ENCODE results near the gene VIM. TPM values are rescaled to one million over a fixed set of nuclear protein-coding genes. Genes with fewer than 3 reads are reported as not detected.
A peak's percentile ranks its signal among the peaks of the same experiment; 100 is the strongest.

VIM gene
- total RNA-seq, 2 donors from 2014 or later: 539 to 1,025 TPM

GRCh38 chr10:17203416-17203815 lies 24.6 kb upstream of the VIM start:
- Histone ChIP-seq H3K27ac (no peak overlapping the region), H3K4me3 (no peak overlapping the region), H3K9me3 (no peaks in the 10 kb centered on the region), H3K27me3 (no peaks in the 10 kb centered on the region), H3K4me1 (peaks cover 15% of the 10 kb centered on the region), H3K36me3 (replicated peaks in 1 of 2; ENCODE audit: insufficient read depth in 1 of 2, low read depth in 2 of 2) (no peaks in the 10 kb centered on the region)
- 18 to 27% methylated on average over 3 of the region's 3 CpGs for WGBS, 2 donors
- ATAC-seq: no peak
- TF ChIP-seq POLR2A (IDR thresholded peaks at IDR 0.05): no peak
- intact Hi-C loops (cut with DNase I): no loop called here
- DNase-seq: no peak

GRCh38 chr10:17206210-17206709 lies 21.8 kb upstream of the VIM start:
- WGBS, 2 donors: 66 to 71% methylated on average over 7 of the region's 7 CpGs
- TF ChIP-seq, protein P1, sequence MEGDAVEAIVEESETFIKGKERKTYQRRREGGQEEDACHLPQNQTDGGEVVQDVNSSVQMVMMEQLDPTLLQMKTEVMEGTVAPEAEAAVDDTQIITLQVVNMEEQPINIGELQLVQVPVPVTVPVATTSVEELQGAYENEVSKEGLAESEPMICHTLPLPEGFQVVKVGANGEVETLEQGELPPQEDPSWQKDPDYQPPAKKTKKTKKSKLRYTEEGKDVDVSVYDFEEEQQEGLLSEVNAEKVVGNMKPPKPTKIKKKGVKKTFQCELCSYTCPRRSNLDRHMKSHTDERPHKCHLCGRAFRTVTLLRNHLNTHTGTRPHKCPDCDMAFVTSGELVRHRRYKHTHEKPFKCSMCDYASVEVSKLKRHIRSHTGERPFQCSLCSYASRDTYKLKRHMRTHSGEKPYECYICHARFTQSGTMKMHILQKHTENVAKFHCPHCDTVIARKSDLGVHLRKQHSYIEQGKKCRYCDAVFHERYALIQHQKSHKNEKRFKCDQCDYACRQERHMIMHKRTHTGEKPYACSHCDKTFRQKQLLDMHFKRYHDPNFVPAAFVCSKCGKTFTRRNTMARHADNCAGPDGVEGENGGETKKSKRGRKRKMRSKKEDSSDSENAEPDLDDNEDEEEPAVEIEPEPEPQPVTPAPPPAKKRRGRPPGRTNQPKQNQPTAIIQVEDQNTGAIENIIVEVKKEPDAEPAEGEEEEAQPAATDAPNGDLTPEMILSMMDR (IDR thresholded peaks at IDR 0.05): no peak
- TF ChIP-seq POLR2A (IDR thresholded peaks at IDR 0.05): no peak
- Histone ChIP-seq H3K27me3 (no peaks in the 10 kb centered on the region), H3K36me3 (replicated peaks in 1 of 2; ENCODE audit: insufficient read depth in 1 of 2, low read depth in 2 of 2) (no peaks in the 10 kb centered on the region), H3K4me3 (no peak overlapping the region), H3K27ac (peak overlapping the region in 1 of 4 donors; percentile 6), H3K4me1 (peaks cover 5% of the 10 kb centered on the region), H3K9me3 (no peaks in the 10 kb centered on the region)
- intact Hi-C loops (cut with DNase I): no loop called here
- ATAC-seq: no peak
- no peak for DNase-seq

DNA sequence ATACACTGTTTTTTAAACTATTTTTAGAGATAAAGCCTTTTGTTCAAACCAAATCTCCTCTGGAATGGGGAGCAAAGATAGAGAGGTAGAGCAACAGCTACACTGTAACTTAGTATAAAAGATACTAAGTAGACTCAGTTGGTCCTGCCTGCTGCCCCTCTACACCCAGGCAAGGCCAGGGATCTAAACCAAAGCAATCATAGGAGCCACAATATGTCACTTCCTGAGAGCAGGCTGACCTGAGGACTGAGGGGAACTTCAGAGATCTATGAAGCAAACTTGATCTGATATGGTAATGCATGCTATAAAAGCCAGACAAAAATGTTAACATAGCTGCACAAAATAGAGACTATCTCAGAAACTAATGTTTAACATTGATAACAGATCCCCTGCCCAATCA lies 19.6 kb upstream of the VIM start:
- TF ChIP-seq POLR2A (IDR thresholded peaks at IDR 0.05): no peak
- TF ChIP-seq, protein P1 (IDR thresholded peaks at IDR 0.05): no peak
- H3K9me3 ChIP-seq: no peaks in the 10 kb centered on the region
- no peaks in the 10 kb centered on the region for H3K4me1 ChIP-seq
- H3K27me3 ChIP-seq: no peaks in the 10 kb centered on the region
- no peak for ATAC-seq
- intact Hi-C loops (cut with DNase I): no loop called here
- H3K27ac ChIP-seq: no peak overlapping the region
- H3K36me3 ChIP-seq (replicated peaks in 1 of 2; ENCODE audit: insufficient read depth in 1 of 2, low read depth in 2 of 2): no peaks in the 10 kb centered on the region
- no peak overlapping the region for H3K4me3 ChIP-seq
- DNase-seq: no peak

DNA sequence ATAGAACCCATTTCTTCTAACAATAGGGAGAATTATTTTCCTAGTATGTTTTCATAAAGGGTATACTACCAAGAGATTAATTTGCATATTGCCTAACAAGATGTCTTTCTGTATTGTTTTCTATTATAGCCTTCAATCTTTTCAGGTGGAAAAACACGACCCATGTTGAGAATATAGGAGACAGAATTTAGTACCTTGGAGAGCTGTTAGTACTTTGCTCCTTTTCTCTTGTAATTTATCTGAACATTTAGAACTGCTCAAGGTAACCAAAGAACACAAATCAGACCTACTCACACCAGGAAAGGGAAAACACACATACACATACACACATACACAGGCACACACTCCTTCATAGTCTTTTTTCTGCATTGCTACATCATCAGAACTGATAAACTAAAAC lies 18.7 kb upstream of the VIM start:
- DNase-seq: no peak
- Histone ChIP-seq H3K27ac (no peak overlapping the region), H3K4me3 (no peak overlapping the region), H3K36me3 (replicated peaks in 1 of 2; ENCODE audit: insufficient read depth in 1 of 2, low read depth in 2 of 2) (no peaks in the 10 kb centered on the region), H3K27me3 (no peaks in the 10 kb centered on the region), H3K4me1 (no peaks in the 10 kb centered on the region), H3K9me3 (no peaks in the 10 kb centered on the region)
- TF ChIP-seq, protein P1 (IDR thresholded peaks at IDR 0.05): no peak
- TF ChIP-seq POLR2A (IDR thresholded peaks at IDR 0.05): no peak
- intact Hi-C loops (cut with DNase I): no loop called here
- 71 to 77% methylated on average over 1 of the region's 1 CpG for WGBS, 2 donors
- ATAC-seq: no peak

DNA sequence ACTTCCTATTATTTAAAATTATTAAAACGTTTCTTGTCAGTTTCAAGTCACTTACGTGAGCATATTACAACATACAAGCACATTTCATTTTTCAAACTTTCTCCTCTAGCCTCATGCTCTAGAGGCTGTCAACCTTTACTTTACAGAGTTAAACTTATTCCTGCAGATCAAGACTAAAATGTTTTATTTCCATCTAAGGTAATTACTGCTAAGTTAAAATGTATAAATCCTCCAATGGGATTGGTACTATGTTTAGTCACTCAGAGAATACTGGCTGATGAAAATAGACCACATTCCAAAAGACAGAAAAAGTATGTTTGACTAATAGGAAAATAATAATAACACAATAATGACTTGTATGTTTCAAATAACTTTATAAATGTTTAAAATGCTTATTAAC lies 18.2 kb upstream of the VIM start:
- Histone ChIP-seq H3K4me1 (no peaks in the 10 kb centered on the region), H3K27me3 (no peaks in the 10 kb centered on the region), H3K4me3 (no peak overlapping the region), H3K27ac (no peak overlapping the region), H3K36me3 (replicated peaks in 1 of 2; ENCODE audit: insufficient read depth in 1 of 2, low read depth in 2 of 2) (no peaks in the 10 kb centered on the region), H3K9me3 (no peaks in the 10 kb centered on the region)
- DNase-seq (no peak), ATAC-seq (no peak)
- intact Hi-C loops (cut with DNase I): no loop called here
- TF ChIP-seq, protein P1 (IDR thresholded peaks at IDR 0.05): no peak
- no peak for TF ChIP-seq POLR2A (IDR thresholded peaks at IDR 0.05)
- WGBS, 2 donors: 58 to 69% methylated on average over 2 of the region's 2 CpGs
